Measurements from ENCODE around the gene MAP7D1. TPM values are rescaled to one million over a fixed set of nuclear protein-coding genes. Genes with fewer than 3 reads are reported as not detected.

Gene MAP7D1
- total RNA-seq = 164 and 176 TPM in 2 replicates

DNA sequence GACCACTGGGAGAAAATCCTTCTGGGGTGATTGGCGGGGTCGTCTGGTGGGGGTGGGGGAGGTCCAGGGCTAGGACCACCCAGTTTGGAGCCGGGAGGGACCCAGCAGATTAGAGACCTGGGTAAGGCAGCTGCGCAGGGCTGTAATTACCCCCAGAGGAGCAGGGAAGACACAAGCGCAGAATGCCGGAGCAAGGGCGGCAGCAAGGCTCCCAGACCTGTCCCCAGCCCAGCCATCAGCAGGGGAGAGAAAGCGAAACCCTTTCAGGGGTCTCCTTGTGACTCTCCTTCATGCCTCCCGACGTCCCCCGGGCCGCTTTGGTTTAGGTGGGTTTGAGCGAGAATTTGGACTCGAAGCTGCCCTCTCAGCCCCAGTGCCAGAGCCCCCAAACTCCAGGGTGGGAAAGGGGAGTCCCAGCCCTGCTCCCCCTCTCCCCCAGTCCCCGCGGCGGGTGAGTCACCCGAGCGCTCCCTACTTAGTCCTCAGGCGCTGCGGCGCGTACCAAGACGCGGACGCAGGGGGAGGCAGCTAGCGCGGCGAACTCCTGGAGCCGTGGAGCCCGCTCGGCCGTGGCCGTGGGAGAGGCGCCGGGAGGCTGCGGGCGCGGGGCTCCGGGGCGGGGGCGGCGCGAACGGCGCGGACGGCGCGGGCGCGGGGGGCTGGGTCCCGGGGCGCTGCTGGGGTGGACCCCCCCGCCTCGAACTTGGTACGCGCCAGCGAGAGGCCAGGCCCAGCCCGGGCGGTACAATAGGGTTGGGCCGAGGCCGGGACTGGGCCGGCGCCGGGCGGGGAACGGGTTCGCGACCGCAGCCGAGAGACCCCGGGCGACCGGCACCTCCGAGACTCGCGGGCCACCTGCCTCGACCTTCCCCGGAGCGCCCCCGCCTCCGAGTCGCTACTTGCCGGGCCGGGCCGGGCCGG is at the start of gene MAP7D1:
TSS of gene MAP7D1 (plus strand) at position 753 of the 921 bp plus-strand sequence. CDS start 258 bp downstream, outside the sequence.

DNA sequence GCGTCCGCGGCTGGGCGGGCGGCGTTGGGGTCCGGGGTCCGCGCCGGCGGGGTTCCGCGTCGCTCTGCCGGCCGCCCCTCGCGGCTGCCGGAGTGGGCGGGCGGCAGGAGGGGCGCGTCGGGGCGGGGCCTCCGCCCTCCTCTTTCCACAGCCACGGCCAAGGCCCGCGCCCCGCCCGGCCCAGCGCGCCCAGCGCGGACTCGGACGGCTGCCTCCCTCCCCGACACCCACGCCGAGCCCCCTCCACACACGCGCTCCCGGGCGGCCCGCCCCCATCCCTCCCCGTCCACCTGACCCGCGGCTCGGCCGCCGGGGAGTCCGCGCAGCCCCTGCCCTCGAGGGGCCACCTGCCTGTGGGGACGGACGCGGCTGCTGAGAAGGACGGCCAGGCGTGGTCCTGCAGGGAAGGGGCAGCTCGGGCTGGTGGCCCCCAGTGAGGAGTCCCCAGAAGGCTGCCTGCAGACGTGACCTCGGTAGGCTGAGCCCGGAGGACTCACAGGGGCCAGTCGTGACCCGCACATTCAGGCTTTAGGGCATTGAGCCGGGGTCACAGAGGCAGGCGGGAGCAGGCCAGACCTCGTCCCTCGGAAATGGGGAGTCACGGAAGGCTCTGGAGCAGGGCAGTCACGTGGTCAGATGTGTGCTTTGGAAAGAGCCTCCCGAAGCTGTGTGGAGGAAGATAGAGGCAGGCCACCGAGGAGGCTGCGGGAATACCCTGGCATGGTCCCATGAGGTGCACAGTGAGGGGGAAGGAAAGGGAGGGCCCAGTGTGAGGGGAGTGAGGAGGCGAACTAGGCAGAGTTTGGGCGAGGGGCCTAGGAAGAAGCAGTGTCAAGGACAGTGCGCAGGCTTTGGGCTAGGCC is 30.6 kb upstream of the MAP7D1 start, which contains the start of gene COL8A2:
TSS of gene COL8A2 (minus strand) at position 94 of the 863 bp plus-strand sequence. CDS start 24,980 bp downstream, outside the sequence.

DNA sequence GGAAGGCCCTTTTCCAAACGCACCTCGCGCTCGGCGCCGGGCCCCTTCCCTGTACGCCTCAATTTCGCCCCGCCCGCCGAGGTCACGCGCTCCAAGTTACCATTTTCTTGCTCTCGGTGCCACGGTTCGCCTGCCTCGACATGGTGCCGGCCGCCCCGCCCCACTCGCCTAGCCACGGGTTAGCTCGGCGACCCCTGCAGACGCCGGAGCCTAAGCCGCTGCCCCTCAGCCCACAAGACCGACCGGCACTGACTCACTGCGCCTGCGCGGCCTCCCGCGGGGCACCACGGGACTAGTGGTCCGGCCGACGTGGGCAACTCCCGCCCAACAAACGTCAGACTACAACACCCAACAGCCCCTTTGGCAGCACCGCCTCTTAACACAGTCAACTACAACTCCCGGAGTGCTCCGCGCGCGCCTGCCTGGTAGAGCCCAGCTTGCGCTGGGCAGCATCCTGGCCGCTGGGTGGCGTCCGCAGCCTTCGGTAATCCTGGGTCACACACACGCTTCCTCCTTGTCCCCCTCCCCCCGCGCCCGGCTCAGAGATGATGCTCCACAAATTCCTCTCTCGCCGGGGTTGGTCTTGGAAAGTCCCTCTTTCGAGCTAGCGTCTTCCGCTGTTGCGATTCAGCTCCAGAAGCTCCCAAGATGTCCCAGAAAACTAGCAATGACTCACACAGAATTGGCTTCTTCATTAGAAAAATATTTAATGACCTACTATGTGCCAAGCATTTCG is 6.6 kb upstream of the MAP7D1 start, which contains the start of gene TRAPPC3:
TSS of gene TRAPPC3 (minus strand) at position 250 of the 736 bp plus-strand sequence. CDS start at position 142, 108 bp downstream.

DNA sequence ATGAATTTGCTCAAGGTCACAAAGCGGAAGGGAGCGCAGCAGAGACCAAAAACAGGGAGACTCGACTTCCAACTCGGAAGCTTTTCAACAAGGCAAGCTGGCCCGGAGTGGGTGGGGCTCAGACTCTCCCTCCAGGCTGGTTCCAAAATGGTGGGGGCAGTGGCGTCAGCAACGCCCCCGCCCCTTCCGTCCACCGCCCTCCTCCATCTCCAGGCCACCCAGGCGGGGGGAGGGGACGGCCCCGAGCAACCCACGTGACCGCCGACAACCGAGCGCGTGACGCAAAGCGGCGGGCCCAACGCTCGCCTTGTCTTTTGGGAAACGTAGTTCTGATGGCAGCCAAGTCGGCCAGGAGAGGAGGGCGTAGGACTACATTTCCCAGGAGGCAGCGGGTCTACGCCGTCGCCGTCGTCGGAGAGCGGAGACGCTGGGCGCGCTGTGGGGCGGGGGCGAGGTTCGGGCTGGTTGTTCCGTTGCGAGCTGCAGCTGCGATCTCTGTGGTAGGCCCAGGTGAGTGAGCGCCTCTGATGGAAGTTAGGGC is 68.1 kb downstream of the MAP7D1 start, which contains the start of gene THRAP3:
TSS of gene THRAP3 (plus strand) at position 448 of the 541 bp plus-strand sequence. CDS start 58,121 bp downstream, outside the sequence.

Small RNAs within 50 kb of the gene (small RNA-seq; reads per million reads assigned to genes)
- gene RN7SL131P = not detected

Other genes starting within 250 kb of the MAP7D1 start
- 15.6 and 19.0 TPM in 2 replicates for gene AGO3, start 225.1 kb upstream of the MAP7D1 start, total RNA-seq
- 0.22 TPM in 1 of 2 replicates, not detected in the other for gene TEKT2, start 72.1 kb upstream of the MAP7D1 start, total RNA-seq
- 25.6 and 26.2 TPM in 2 replicates for gene ADPRS, start 67.3 kb upstream of the MAP7D1 start, total RNA-seq
- 1.7 and 3.6 TPM in 2 replicates for gene COL8A2, start 30.9 kb upstream of the MAP7D1 start, total RNA-seq
- gene TRAPPC3, start 6.7 kb upstream of the MAP7D1 start, total RNA-seq = 89.3 and 96.1 TPM in 2 replicates
- 140 and 172 TPM in 2 replicates for gene THRAP3, start 68.3 kb downstream of the MAP7D1 start, total RNA-seq
- gene SH3D21, start 150.2 kb downstream of the MAP7D1 start, total RNA-seq = 2.8 and 3.1 TPM in 2 replicates
- 75.4 and 94.8 TPM in 2 replicates for gene EVA1B, start 167.5 kb downstream of the MAP7D1 start, total RNA-seq
- 20.2 and 22.9 TPM in 2 replicates for gene STK40, start 229.8 kb downstream of the MAP7D1 start, total RNA-seq
- 8.9 and 9.3 TPM in 2 replicates for gene LSM10, start 241.7 kb downstream of the MAP7D1 start, total RNA-seq

Measured in thoracic aorta endothelial cell (primary cell).